GM12864 (cell line): ENCODE measurements around the gene PNMA3.
"Not testable (repeated sequence)": the region's sequence is repeated elsewhere in the genome, so short reads cannot be mapped to it uniquely, and the experiment has no call there.

ENCODE experiments used
- DNase-seq: peaks from one replicate; pipeline ENCODE4 v3.0.0-alpha.2; 2011; ENCODE audit warnings: low read depth
- H3K4me3 ChIP-seq: 2 replicates; pipeline ENCODE4 v1.5.1; 2011; ENCODE audit warnings: mild to moderate bottlenecking, low read depth, low read length, control low read depth
- CTCF ChIP-seq: IDR thresholded peaks from 2 replicates; pipeline ENCODE4 v1.5.1; 2011; ENCODE audit warnings: low read depth, mild to moderate bottlenecking, moderate library complexity, low read length, control low read depth, inconsistent platforms; ENCODE audit errors: missing control alignments

PNMA3 gene

GRCh38 chrX:153102418-153102817 lies 46.1 kb downstream of the PNMA3 start:
- no peak for DNase-seq

GRCh38 chrX:153104959-153105358 lies 48.7 kb downstream of the PNMA3 start:
- DNase-seq = not testable (repeated sequence)

More at GRCh38 chrX:153102418-153102817, 46.1 kb downstream of the PNMA3 start:
- TF ChIP-seq CTCF = no peak
- H3K4me3 ChIP-seq = no peak overlapping the region

GRCh38 chrX:153106092-153106801 lies 50.0 kb downstream of the PNMA3 start:
- not testable (repeated sequence) for DNase-seq, H3K4me3 ChIP-seq

More at GRCh38 chrX:153104959-153105358, 48.7 kb downstream of the PNMA3 start:
- not testable (repeated sequence) for H3K4me3 ChIP-seq
